CD1c-positive myeloid dendritic cell (primary cell): ENCODE data around the gene DUOXA2.
A peak's percentile ranks its signal among the peaks of the same experiment; 100 is the strongest.
"Not testable (repeated sequence)": the region's sequence is repeated elsewhere in the genome, so short reads cannot be mapped to it uniquely, and the experiment has no call there.

Source experiments
- DNase-seq: peaks from one replicate; pipeline ENCODE4 v3.0.0-alpha.2; 2016; ENCODE audit errors: extremely low spot score

Gene DUOXA2

DNA sequence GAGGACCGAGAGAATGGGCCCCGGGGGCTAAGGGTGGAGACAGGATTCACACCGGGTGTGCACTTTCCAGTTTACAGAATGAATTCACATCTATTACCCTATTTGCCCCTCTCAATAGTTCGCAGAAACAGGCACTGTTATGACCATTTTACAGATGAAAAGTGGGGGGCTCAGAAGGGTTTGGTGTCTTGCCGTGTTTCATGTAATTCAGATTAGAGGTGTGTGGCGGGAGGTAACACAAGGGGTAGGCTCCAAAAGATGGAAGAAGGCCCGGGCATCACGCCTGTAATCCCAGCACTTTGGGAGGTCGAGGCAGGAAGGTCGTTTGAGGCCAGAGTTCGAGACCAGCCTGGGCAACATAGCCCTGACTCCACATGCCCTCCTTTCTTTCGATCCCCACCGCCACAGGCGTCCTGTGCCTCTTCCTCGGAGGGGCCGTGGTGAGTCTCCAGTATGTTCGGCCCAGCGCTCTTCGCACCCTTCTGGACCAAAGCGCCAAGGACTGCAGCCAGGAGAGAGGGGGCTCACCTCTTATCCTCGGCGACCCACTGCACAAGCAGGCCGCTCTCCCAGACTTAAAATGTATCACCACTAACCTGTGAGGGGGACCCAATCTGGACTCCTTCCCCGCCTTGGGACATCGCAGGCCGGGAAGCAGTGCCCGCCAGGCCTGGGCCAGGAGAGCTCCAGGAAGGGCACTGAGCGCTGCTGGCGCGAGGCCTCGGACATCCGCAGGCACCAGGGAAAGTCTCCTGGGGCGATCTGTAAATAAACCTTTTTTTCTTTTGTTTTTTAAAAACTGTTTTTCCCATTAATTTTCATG lies 3.4 kb downstream of the DUOXA2 start:
- DNase-seq = no peak

DNA sequence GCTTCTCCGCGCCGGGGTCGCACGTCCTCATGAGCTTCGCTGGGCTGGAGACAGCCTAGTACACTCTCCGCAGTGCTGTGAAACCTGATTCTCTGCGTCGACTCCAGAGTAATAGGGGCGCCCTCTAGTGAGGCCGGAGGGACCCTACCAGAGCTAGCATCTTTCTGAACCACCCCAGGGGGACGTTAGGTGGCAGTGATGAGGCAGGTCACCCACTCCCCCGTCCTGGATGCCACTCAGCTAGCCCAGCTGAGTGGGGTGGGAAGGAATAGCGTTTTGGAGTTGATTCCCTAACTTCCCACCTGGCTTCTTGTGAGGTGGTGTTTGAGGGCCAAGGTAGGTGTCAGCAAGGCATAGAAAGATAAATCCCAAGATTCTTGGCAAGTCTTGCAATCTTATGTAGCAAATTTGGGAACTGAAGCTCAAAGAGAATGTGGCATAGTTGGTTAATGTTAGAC lies 4.0 kb downstream of the DUOXA2 start:
- DNase-seq = peak; percentile 90

DNA sequence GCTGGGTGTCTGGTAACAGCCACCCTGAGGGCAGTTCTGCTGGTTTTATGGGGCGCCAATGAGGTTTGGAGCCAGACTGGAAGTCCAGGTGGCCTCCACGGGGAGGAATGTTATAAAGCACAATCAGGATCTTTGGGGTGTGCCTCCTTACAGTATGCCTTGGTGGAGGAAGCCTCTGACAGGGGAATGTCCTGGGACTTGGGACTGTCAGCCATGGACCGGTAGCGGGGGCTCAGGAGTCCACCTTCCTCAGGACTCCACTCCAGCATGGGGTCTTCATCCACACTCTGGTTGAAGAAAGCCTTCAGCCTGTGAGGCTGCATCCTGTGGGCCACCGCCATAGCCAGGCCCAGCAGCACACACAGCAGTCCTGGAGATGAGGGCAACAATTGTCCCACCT lies 4.9 kb downstream of the DUOXA2 start:
- no peak for DNase-seq

DNA sequence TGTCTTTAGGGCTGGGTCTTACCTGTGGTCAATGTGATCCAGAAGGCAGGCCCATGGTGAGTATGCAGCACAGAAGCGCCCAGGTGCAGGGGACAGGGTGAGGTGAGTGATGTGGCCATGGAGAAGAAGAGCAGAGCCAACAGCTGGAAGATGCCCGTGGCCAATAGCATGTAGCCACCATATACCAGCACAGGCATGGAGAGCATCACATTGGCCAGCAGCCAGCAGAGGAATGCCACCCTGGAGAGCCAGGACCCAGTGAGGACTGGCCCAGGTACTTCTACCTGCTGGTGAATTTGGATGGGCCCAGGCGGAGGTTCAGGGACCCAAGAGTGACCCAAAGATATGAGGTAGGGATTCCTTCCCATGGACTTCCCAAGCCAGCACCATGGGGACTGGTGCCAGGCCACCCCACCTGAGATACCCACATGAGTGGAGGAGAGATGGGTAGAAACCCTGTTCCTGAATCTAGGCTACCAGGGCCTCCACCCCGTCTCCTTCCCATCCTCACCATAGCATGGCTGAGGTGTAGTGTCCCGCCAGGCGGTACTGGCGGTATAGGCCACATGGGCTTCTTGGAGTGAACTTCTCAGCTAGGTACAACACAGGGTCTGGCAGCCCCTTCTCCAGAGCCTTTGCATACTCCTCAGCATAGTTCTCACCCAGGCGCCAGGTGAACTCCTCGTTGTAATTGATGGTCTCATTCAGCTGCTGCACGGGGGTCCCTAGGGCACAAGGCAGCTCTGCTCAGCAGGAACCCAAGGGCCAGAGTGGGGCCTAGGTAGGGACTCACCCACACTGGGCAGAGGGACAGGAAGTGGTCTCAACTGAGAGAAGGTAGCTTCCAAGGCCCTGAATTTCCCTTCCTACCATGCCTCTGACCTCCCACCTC lies 6.2 kb downstream of the DUOXA2 start:
- DNase-seq = no peak

DNA sequence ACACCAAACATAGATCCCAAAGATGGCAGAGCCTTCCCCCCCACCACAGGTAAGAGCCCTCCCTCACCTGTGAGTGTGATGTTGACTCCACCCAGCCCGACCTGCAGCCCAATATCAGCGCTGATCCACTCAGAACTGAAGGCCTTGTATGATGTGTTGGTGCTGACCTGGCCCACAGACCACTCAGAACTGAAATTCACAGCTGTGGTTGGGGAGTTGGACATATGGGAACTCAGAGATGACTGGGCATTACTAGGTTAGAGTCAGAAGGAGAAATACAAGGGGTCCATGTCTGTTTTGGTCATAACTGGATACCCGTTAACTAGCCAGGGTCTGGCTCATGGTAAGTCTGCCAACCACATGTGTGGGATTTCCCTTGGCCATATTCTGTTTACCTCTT lies 6.9 kb downstream of the DUOXA2 start:
- no peak for DNase-seq

DNA sequence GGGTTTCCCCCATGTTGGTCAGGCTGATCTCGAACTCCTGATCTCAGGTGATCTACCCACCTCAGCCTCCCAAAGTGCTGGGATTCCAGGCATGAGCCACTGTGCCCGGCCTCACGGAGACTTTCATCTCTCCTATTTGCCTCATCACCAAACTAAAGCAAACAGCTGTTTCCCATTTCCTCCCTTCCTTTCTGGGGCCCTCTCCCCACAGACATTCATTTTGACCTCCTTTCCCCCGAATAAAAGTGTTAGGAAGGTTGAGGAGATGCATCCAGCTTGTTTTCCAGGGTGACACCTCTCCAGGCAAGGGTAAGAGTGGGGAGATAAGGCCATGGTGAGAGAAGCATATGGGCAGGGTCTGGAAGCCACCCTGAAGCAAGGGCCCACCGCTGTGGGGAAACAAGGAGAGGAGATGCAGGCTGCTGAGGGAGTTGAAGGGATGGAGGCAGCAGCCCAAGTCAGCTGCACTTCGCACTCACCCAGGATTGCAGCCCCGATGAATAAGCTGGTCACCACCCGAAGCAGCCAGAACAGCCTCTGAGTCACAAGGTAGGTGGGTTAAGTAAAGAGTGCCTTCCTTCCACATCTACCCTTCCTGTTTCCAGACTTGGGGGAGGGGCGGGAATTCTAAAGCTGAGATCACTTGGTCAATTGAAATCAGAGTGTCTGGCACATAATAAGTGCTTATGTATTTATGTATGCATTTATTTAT lies 7.7 kb downstream of the DUOXA2 start:
- peak; percentile 68 for DNase-seq

DNA sequence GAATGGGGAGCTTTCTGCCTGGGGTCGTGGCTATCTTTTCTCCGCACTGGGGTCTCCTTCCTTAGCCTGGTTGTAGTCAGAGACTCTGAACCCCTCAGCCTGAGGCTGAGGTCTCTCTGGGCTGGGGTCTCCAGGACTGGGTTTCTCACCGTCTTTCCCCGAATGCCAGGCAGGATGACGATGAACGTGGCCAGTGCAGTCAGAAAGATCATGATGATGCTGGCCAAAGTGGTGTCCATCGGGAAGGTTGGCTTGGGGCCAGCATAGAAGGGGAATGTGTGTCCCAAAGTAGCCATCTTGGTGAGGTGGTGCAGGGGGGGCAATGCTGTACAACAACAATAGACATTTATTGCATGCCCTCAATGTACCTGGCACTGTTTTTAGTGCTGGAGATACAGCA lies 8.6 kb downstream of the DUOXA2 start:
- DNase-seq = no peak

DNA sequence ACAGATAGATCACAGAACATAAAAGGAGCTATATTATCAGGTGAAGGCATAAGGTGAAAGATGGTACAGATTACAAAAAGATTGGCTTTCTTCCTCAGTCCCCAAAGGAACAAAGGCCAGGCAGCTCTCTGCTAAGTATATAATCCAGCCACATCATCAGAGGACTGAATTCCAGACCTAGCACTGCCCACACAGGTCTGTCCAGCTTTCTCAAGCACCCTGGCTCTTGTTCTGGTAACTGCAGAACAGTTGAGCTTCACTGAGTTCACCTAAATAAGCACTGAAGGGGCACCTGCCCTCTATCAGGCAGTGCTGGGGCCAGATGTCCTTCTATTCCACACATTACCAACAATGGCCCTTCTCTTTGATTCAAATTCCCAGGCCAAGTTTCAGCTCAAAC lies 9.3 kb downstream of the DUOXA2 start:
- no peak for DNase-seq

DNA sequence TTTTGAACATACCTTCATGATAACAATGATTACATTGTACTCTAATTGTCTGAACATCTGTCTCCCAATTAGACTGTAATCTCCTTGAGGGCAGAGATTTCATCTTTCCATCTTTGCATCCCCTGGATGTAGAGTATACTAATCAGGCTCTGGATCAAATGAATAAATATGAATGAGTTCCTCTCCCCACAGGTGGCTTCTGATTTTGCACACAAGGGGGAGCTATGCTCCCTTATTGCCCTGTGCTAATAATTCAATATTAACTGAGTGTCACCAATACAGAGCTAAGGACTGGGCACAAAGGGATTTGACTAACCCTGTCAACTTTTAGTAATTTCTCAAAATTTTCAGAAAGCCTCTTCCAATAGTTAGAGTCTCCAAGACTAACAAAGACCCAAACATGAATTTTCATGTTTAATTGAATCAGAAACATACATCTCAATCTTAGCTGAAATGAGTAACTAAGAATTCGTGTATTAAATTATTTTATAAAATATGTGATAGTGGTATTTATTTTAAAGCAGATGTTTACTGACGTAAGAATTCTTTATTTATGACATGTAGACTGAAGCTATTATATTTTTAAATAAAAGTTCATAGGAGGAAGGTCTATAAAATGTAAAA lies 12.5 kb downstream of the DUOXA2 start:
- peak; percentile 63 for DNase-seq

DNA sequence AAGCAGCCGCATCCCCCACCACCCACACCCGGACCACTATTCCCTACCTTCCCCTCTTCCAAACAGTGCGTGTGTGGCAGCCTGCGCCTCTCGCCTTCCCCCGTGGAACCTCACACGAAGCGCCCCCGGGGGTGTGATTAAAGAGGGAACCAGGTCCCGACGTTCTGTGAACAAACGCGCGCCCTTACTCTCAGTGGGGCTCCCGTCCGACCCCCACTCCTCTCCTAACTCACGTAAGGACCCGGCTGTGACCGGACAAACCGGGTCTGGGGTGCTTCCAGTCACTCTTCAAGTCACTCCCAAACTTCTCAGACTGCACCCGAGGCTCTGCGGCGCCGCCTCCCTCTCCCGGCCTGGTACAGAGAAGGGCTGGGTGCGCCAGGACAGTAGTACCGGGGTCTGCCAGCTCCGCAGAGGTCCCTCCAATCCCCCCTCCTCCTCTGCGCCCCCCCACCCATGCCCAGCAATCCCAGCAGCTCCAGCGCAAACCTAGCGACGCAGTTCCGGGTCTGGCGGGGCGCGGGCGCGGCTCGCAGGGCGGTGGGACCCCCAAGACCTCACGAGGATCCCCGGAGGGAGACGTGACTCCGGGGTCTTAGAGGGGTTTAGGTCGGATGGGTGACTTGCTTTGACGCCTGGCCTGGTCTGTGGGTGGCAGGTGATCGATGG lies 15.0 kb downstream of the DUOXA2 start:
- no peak for DNase-seq

DNA sequence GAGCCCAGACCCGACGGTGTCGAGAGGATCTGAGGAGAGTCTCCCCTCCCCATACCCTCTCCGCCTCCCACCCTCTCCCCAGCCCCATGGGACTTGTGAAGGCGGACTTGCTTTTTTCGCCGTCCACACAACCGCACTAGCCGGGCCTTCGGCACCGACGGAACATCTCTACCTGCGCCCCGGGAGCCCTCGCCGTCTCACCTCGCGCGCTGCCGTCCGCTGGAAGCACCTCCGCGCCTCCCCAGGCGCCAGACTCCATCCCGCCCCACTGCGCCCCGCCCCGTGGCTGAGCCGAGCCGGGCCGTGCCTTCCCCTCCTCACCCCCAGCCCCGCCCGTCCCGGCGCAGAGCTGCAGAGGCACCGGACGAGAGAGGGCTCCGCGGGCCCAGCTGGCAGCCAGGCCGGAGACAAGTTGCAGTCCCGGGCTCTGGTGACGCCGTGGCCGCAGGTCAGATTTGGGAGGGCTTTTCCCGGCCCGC lies 15.6 kb downstream of the DUOXA2 start, which contains the start of the genes DUOX1 and DUOXA1:
Gene DUOX1, plus strand, starts transcription at position 344 of the 479 bp plus-strand sequence. CDS start 1,973 bp downstream, outside the sequence.
Gene DUOXA1, minus strand, starts transcription at position 229 of the 479 bp plus-strand sequence. CDS start 6,865 bp downstream, outside the sequence.
- DNase-seq = no peak

DNA sequence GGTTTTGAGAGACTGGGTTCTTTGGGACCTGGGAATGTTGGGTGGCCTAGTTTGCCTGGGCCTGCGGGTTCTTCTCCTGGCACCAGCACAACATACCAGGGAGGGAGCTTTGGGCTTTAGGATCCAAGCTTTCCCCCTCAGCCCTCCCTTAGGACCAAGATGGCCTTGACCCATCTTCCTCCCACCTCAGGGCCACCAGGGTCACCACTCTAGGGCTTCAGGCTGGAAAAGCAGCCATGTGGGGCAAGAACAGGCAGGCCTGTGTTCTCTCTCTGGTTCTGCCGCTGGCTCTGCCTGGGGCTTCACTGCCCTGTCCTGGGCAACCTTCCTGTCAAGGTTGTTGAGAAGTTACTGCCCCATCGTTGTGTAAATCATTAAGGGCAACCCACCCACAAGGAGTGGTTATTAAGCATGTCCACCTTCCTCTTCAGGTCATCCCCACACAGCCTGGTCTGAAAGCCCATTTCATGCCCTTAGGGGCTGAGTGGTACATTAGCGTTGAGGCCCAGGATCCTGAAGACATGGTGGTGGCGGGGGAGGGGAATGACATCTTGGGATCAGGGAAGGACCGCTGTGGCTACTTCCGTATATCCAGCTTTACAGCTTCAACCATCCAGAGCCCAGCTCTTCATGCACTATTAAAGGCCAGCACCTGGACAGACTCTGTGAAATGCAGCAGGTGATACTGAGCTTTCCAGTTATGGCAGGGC lies 16.3 kb downstream of the DUOXA2 start:
- no peak for DNase-seq

DNA sequence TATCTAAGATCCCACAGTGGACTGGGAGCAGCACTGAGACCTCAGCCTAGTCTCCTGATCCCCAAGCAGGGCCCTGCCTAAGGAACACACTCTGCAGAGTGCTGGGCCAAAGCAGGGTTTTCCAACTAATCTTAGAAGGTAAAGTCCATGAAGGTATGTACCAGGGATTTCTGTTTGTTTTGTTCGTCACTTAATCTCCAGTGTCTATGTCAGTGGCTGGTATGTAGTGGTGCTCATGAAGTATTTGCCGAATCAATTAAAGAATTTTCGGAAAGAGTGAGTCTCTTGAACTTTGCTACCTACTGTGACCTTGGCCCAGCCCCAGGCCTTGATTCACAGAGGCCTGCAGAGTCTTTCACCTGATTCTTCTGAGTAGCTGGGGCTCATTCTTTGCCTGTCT lies 17.4 kb downstream of the DUOXA2 start:
- no peak for DNase-seq

DNA sequence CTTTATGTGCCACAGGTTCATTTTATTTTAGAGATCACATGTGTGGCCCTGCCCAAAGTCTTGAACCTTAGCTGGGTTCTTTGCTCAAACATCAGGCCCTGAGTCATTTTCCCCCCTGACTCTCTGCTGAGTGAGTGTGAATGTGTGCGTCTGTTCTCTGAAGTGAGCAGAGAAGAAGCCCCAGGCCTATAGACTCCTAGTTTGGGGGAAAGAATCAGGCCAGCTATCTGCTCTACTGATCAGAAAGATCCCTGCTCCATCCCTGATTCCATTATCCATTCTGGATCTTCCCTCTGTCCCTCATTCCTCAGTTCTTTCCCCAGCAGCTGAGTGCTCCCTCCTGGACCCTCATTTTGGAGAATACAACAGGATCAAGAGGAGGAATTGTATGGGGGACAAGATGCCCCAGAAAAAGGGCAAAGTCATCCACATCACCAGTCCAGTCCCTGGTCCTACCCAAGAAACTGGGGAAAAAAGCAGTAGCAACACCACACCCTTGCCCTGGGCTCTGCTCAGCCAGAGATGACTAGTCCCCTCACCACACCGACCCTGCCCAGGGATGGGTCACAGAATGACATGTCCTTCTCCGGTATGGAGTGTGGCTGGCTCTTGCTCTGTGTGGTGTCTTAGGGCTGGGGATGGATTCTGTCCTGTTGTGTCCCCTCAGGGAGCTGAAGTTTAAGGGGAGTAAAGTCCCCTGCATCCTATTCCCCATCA lies 18.9 kb downstream of the DUOXA2 start:
- DNase-seq = no peak

DNA sequence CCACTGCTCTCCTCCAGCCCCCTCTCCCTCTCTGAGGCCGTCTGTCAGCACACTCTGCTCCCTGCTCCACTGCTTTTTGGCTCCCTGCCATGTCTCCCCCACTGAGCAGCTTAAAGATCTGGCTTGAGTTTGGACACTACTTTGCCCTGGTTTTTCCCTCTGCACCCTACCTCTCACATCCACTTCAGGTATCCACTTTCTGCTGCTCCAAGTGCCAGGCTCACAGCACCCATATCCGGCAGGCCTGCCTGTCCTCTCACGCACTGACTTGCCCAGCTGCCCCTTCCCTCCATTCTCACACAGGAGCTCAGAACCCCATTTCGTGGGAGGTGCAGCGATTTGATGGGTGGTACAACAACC lies 19.4 kb downstream of the DUOXA2 start:
- no peak for DNase-seq

DNA sequence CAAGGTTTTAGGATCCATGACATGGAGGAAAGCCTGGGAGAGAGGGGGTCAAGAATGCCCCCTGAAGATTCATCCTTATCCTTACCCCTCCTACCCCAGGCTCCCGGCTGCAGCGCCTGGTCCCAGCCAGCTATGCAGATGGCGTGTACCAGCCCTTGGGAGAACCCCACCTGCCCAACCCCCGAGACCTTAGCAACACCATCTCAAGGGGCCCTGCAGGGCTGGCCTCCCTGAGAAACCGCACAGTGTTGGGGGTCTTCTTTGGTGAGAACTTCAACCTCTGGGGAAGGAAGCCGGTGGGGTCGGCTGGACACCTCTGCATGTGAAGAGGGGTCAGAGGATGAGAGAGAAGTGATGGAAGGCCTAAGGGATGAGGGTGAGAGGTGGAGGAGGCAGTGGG lies 19.9 kb downstream of the DUOXA2 start:
- DNase-seq = no peak

DNA sequence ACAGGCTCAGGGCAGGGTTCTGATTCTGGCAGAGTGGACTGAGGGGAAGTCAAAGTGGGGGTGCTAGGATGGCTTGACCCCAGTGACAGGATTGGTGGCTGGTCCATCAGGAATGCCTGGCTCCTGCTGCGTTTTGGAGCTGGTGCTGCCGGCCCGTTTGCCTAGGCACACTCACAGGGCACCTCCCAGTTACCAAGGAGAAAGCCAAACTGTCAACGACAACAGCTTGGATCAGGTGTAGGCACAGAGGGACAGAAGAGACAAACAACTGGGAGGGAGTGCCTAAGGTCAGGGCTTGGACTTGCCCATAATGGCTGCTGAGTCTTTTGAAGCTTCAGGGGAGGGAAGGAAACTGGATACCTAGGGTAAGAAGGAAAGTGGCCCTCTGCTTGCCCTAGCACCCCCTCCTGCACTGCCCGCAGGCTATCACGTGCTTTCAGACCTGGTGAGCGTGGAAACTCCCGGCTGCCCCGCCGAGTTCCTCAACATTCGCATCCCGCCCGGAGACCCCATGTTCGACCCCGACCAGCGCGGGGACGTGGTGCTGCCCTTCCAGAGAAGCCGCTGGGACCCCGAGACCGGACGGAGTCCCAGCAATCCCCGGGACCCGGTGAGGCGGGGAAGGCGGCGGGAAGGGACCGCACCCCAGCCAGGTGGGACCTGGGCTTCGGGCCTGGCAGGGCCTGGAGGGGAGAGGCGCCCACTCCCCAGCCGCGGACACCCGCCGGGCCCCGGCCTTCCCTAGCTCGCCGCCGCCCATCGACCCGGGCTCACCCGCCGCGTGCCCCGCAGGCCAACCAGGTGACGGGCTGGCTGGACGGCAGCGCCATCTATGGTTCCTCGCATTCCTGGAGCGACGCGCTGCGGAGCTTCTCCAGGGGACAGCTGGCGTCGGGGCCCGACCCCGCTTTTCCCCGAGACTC lies 20.8 kb downstream of the DUOXA2 start:
- DNase-seq = peak; percentile 17

DNA sequence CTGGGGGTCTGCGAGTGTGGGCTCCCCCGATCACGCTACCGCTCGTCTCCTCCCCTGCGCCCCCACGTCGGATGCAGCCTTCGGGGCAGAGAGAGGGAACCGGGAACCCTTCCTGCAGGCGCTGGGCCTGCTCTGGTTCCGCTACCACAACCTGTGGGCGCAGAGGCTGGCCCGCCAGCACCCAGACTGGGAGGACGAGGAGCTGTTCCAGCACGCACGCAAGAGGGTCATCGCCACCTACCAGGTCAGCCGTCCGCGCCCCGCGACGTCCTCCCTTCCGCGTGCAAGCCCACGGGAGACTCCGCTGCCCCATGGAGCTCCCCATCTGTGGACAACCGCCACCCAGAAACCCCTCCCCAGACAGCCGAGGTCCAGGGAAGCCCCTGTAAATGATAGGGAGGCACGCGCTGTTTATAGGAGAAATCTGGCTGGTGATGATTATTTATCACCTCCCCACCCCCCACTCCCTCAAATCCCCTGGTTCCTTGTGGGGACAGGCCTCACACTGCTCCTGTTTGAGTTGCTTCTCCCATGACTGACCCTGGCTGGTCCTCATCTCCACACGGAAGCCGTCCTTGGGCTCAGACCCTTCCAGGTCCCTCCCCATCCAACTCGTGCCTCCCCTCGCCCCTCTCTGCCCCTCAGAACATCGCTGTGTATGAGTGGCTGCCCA lies 21.7 kb downstream of the DUOXA2 start:
- not testable (repeated sequence) for DNase-seq
